Measurements from ENCODE around the gene PHPT1. TPM values are rescaled to one million over a fixed set of nuclear protein-coding genes. Genes with fewer than 3 reads are reported as not detected.

PHPT1 gene
- total RNA-seq, 4 donors from 2014 or later = 43.4 to 84.1 (median 53.9) TPM

- DNase-seq (ENCODE audit: extremely low spot score) = no peak
- Histone ChIP-seq H3K36me3 (peaks cover 0 to 18% (median 13%) of the 10 kb centered on the region in 4 donors), H3K9me3 (no peaks in the 10 kb centered on the region), H3K4me1 (peaks cover 23 to 37% (median 28%) of the 10 kb centered on the region in 4 donors), H3K27ac (replicated peaks in 1 of 4) (no peak overlapping the region), H3K4me3 (no peak overlapping the region), H3K27me3 (peaks cover 0 to 3% (median 2%) of the 10 kb centered on the region in 4 donors)
- 77% methylated on average over 9 of the region's 29 CpGs for WGBS
- intact Hi-C loops (cut with DNase I) = no loop called here
- TF ChIP-seq POLR2AphosphoS5 (IDR thresholded peaks at IDR 0.05) = no peak
- no peak for TF ChIP-seq POLR2A (IDR thresholded peaks at IDR 0.05; ENCODE audit: low read depth)
- no peak for TF ChIP-seq EP300 (IDR thresholded peaks at IDR 0.05)
- TF ChIP-seq CTCF (IDR thresholded peaks at IDR 0.05) = no peak
These were observed 3.7 kb downstream of the PHPT1 start for GRCh38 chr9:136852664-136853595.

- H3K4me3 ChIP-seq = no peak overlapping the region
- no peaks in the 10 kb centered on the region for H3K27me3 ChIP-seq
- TF ChIP-seq EP300 (IDR thresholded peaks at IDR 0.05) (no peak), POLR2AphosphoS5 (IDR thresholded peaks at IDR 0.05) (no peak), POLR2A (IDR thresholded peaks at IDR 0.05; ENCODE audit: low read depth) (no peak), CTCF (IDR thresholded peaks at IDR 0.05) (no peak)
- H3K4me1 ChIP-seq = peaks cover 18 to 36% (median 24%) of the 10 kb centered on the region in 4 donors
- H3K27ac ChIP-seq (replicated peaks in 1 of 4) = no peak overlapping the region
- WGBS = 80% methylated on average over 5 of the region's 18 CpGs
- DNase-seq (ENCODE audit: extremely low spot score) = no peak
- no peaks in the 10 kb centered on the region for H3K9me3 ChIP-seq
- intact Hi-C loops (cut with DNase I) = no loop called here
- H3K36me3 ChIP-seq = peaks cover 0 to 19% (median 15%) of the 10 kb centered on the region in 4 donors
These were observed 4.4 kb downstream of the PHPT1 start for GRCh38 chr9:136853596-136854112.

- Histone ChIP-seq H3K9me3 (no peaks in the 10 kb centered on the region), H3K27me3 (no peaks in the 10 kb centered on the region), H3K27ac (replicated peaks in 1 of 4) (no peak overlapping the region), H3K36me3 (peaks cover 0 to 19% (median 15%) of the 10 kb centered on the region in 4 donors), H3K4me1 (peaks cover 23 to 42% (median 31%) of the 10 kb centered on the region in 4 donors), H3K4me3 (no peak overlapping the region)
- DNase-seq (ENCODE audit: extremely low spot score) = no peak
- 78% methylated on average over 16 of the region's 30 CpGs for WGBS
- intact Hi-C loops (cut with DNase I) = no loop called here
- TF ChIP-seq CTCF (IDR thresholded peaks at IDR 0.05) = no peak
- TF ChIP-seq POLR2A (IDR thresholded peaks at IDR 0.05; ENCODE audit: low read depth) = no peak
- no peak for TF ChIP-seq EP300 (IDR thresholded peaks at IDR 0.05)
- no peak for TF ChIP-seq POLR2AphosphoS5 (IDR thresholded peaks at IDR 0.05)
These were observed 5.1 kb downstream of the PHPT1 start for GRCh38 chr9:136854113-136854841.

GRCh38 chr9:136854842-136855460 lies 5.7 kb downstream of the PHPT1 start:
- H3K4me3 ChIP-seq = no peak overlapping the region
- WGBS = 89% methylated on average over 13 of the region's 23 CpGs
- peaks cover 0 to 19% (median 15%) of the 10 kb centered on the region in 4 donors for H3K36me3 ChIP-seq
- intact Hi-C loops (cut with DNase I) = no loop called here
- no peaks in the 10 kb centered on the region for H3K9me3 ChIP-seq
- no peak for DNase-seq (ENCODE audit: extremely low spot score)
- peaks cover 24 to 44% (median 32%) of the 10 kb centered on the region in 4 donors for H3K4me1 ChIP-seq
- H3K27ac ChIP-seq (replicated peaks in 1 of 4) = no peak overlapping the region
- no peaks in the 10 kb centered on the region for H3K27me3 ChIP-seq
- TF ChIP-seq CTCF (IDR thresholded peaks at IDR 0.05) (no peak), POLR2AphosphoS5 (IDR thresholded peaks at IDR 0.05) (no peak)
